Measurements from ENCODE around the gene KIF6.

GRCh38 chr6:39657355-39658135 is 67.7 kb downstream of the KIF6 start:
- no peak for TF ChIP-seq CTCF (IDR thresholded peaks at IDR 0.05)
- no peak for TF ChIP-seq POLR2A (IDR thresholded peaks at IDR 0.05; ENCODE audit: low read depth)
- TF ChIP-seq POLR2AphosphoS5 (IDR thresholded peaks at IDR 0.05), result no peak

Measured in esophagus muscularis mucosa (tissue), 3 donors.